ENCODE measurements around the gene COL6A2. TPM values are rescaled to one million over a fixed set of nuclear protein-coding genes. Genes with fewer than 3 reads are reported as not detected.
"Not testable (repeated sequence)": the region's sequence is repeated elsewhere in the genome, so short reads cannot be mapped to it uniquely, and the experiment has no call there.

COL6A2 gene
- polyA plus RNA-seq, 3 donors = 0.01 TPM; not detected in 2

DNA sequence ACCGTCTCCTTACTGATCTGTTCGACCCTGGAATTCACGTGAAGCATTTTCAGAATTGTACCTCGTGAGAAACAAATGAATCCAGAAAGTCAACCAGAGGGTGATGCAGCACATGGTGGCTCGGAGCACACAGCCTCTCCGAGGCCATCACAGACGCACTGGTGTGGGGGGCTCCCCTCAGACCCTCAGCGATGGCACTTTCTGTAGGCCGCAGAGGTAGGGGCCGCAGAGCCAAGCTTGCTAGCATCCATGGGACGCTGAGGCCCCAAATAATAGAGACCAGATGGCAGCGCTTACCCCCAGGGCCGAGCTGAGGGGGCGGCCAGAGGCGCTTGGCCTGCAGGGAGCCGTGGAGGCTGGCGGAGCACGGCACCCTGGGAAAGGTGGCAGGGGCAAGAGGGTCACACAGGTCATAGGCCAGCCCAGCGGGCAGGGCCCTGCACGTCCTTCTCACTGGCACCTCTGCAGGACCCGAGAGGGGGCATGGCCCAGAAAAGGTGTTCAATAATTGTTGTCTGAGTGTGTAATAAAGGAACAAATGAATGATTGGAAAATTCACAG lies 28.1 kb upstream of the COL6A2 start:
- H3K27me3 ChIP-seq (ENCODE audit: control insufficient read depth in 2 of 2, insufficient read depth in 2 of 2, low read length in 2 of 2) = peaks cover 0 to 6% of the 10 kb centered on the region in 2 donors
- H4K20me1 ChIP-seq (ENCODE audit: insufficient read depth, low read length) = no peaks in the 10 kb centered on the region
- no peaks in the 10 kb centered on the region for H3K36me3 Mint-ChIP-seq
- no peak overlapping the region for H3K27ac ChIP-seq (ENCODE audit: low read depth in 1 of 2, low read length in 2 of 2)
- intact Hi-C loops (cut with micrococcal nuclease) = no loop called here
- WGBS (ENCODE audit: insufficient coverage) = 93% methylated on average over 21 of the region's 21 CpGs
- H3K4me1 Mint-ChIP-seq = peaks cover 4% of the 10 kb centered on the region
- H3K27me3 Mint-ChIP-seq (ENCODE audit: low read depth in 3 of 3) = peaks cover 9 to 15% (median 15%) of the 10 kb centered on the region in 3 donors
- H3K9me3 Mint-ChIP-seq = peaks cover 2 to 19% (median 8%) of the 10 kb centered on the region in 7 donors
- no peak overlapping the region for H3K4me3 ChIP-seq (replicated peaks in 1 of 3; ENCODE audit: low read depth in 2 of 3, low read length in 3 of 3)
- no peak overlapping the region for H3K9ac ChIP-seq (ENCODE audit: insufficient read depth, low read length, poor library complexity, severe bottlenecking)
- no peaks in the 10 kb centered on the region for H3K79me2 ChIP-seq (ENCODE audit: insufficient read depth, low read length)
- no peak overlapping the region for H3K27ac Mint-ChIP-seq
- H3K36me3 ChIP-seq (replicated peaks in 1 of 2; ENCODE audit: control insufficient read depth in 1 of 2, insufficient read depth in 2 of 2, low read length in 2 of 2) = no peaks in the 10 kb centered on the region
- H3K4me3 Mint-ChIP-seq = no peak overlapping the region
- H3K9me3 ChIP-seq (replicated peaks in 1 of 2; ENCODE audit: control insufficient read depth in 1 of 2, insufficient read depth in 1 of 2, low read length in 2 of 2) = peaks cover 0 to 13% of the 10 kb centered on the region in 2 donors
- no peak overlapping the region for H3K4me2 ChIP-seq (replicated peaks; ENCODE audit: extremely low read depth, low read length, poor library complexity, severe bottlenecking)
- no peak for DNase-seq
- TF ChIP-seq, protein P1, sequence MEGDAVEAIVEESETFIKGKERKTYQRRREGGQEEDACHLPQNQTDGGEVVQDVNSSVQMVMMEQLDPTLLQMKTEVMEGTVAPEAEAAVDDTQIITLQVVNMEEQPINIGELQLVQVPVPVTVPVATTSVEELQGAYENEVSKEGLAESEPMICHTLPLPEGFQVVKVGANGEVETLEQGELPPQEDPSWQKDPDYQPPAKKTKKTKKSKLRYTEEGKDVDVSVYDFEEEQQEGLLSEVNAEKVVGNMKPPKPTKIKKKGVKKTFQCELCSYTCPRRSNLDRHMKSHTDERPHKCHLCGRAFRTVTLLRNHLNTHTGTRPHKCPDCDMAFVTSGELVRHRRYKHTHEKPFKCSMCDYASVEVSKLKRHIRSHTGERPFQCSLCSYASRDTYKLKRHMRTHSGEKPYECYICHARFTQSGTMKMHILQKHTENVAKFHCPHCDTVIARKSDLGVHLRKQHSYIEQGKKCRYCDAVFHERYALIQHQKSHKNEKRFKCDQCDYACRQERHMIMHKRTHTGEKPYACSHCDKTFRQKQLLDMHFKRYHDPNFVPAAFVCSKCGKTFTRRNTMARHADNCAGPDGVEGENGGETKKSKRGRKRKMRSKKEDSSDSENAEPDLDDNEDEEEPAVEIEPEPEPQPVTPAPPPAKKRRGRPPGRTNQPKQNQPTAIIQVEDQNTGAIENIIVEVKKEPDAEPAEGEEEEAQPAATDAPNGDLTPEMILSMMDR (IDR thresholded peaks at IDR 0.05) = no peak
- H3K4me1 ChIP-seq (ENCODE audit: control insufficient read depth in 1 of 2, insufficient read depth in 2 of 2, low read length in 2 of 2) = peaks cover 0 to 3% of the 10 kb centered on the region in 2 donors
- H2AFZ ChIP-seq (ENCODE audit: insufficient read depth, low read depth, low read length, poor library complexity, severe bottlenecking) = no peak overlapping the region

DNA sequence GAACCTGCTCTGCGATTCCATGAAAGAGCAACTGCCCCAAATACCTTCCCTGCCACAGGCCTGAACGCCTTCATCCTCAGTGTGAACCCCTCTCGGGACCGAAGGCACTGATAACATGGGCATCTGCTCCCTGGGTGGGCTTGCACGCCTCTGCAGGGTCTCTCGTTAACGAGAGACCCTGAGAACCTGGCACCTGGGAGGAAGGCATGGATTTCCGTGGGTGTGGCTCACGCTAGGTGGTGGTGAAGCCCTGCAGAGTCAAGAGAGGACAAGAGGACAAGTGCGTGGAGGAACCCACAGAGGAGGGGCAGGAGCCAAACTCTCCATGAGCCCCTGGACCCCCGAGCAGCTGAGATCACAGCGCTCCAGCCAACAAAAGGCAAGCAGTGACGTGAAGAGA lies 26.8 kb upstream of the COL6A2 start:
- H3K4me2 ChIP-seq (replicated peaks; ENCODE audit: extremely low read depth, low read length, poor library complexity, severe bottlenecking) = no peak overlapping the region
- no peak overlapping the region for H3K27ac ChIP-seq (ENCODE audit: low read depth in 1 of 2, low read length in 2 of 2)
- TF ChIP-seq, protein P1 (IDR thresholded peaks at IDR 0.05) = no peak
- no peak overlapping the region for H3K9ac ChIP-seq (ENCODE audit: insufficient read depth, low read length, poor library complexity, severe bottlenecking)
- peaks cover 0 to 13% of the 10 kb centered on the region in 2 donors for H3K9me3 ChIP-seq (replicated peaks in 1 of 2; ENCODE audit: control insufficient read depth in 1 of 2, insufficient read depth in 1 of 2, low read length in 2 of 2)
- no peak for DNase-seq
- H3K27me3 ChIP-seq (ENCODE audit: control insufficient read depth in 2 of 2, insufficient read depth in 2 of 2, low read length in 2 of 2) = peaks cover 0 to 5% of the 10 kb centered on the region in 2 donors
- H3K4me1 ChIP-seq (ENCODE audit: control insufficient read depth in 1 of 2, insufficient read depth in 2 of 2, low read length in 2 of 2) = no peaks in the 10 kb centered on the region
- no peaks in the 10 kb centered on the region for H3K36me3 Mint-ChIP-seq
- H3K4me3 Mint-ChIP-seq = no peak overlapping the region
- H4K20me1 ChIP-seq (ENCODE audit: insufficient read depth, low read length) = no peaks in the 10 kb centered on the region
- no peak overlapping the region for H3K4me3 ChIP-seq (replicated peaks in 1 of 3; ENCODE audit: low read depth in 2 of 3, low read length in 3 of 3)
- H3K36me3 ChIP-seq (replicated peaks in 1 of 2; ENCODE audit: control insufficient read depth in 1 of 2, insufficient read depth in 2 of 2, low read length in 2 of 2) = no peaks in the 10 kb centered on the region
- H3K79me2 ChIP-seq (ENCODE audit: insufficient read depth, low read length) = no peaks in the 10 kb centered on the region
- intact Hi-C loops (cut with micrococcal nuclease) = no loop called here
- H3K27me3 Mint-ChIP-seq (ENCODE audit: low read depth in 3 of 3) = peaks cover 4 to 10% (median 8%) of the 10 kb centered on the region in 3 donors
- H3K4me1 Mint-ChIP-seq = no peaks in the 10 kb centered on the region
- WGBS (ENCODE audit: insufficient coverage) = 92% methylated on average over 11 of the region's 13 CpGs
- H2AFZ ChIP-seq (ENCODE audit: insufficient read depth, low read depth, low read length, poor library complexity, severe bottlenecking) = no peak overlapping the region
- H3K9me3 Mint-ChIP-seq = peaks cover 3 to 19% (median 8%) of the 10 kb centered on the region in 7 donors
- no peak overlapping the region for H3K27ac Mint-ChIP-seq

GRCh38 chr21:46076724-46077123 lies 21.2 kb upstream of the COL6A2 start:
- H3K4me1 ChIP-seq (ENCODE audit: control insufficient read depth in 1 of 2, insufficient read depth in 2 of 2, low read length in 2 of 2); H3K27me3 ChIP-seq (ENCODE audit: control insufficient read depth in 2 of 2, insufficient read depth in 2 of 2, low read length in 2 of 2); H3K4me2 ChIP-seq (replicated peaks; ENCODE audit: extremely low read depth, low read length, poor library complexity, severe bottlenecking); H3K9ac ChIP-seq (ENCODE audit: insufficient read depth, low read length, poor library complexity, severe bottlenecking); DNase-seq; H3K9me3 ChIP-seq (replicated peaks in 1 of 2; ENCODE audit: control insufficient read depth in 1 of 2, insufficient read depth in 1 of 2, low read length in 2 of 2); H3K27ac ChIP-seq (ENCODE audit: low read depth in 1 of 2, low read length in 2 of 2); H3K4me3 ChIP-seq (replicated peaks in 1 of 3; ENCODE audit: low read depth in 2 of 3, low read length in 3 of 3); H4K20me1 ChIP-seq (ENCODE audit: insufficient read depth, low read length); H3K4me3 Mint-ChIP-seq; H3K4me1 Mint-ChIP-seq; H3K9me3 Mint-ChIP-seq; intact Hi-C loops (cut with micrococcal nuclease); H3K36me3 ChIP-seq (replicated peaks in 1 of 2; ENCODE audit: control insufficient read depth in 1 of 2, insufficient read depth in 2 of 2, low read length in 2 of 2); H3K36me3 Mint-ChIP-seq; H3K79me2 ChIP-seq (ENCODE audit: insufficient read depth, low read length); H3K27ac Mint-ChIP-seq; H2AFZ ChIP-seq (ENCODE audit: insufficient read depth, low read depth, low read length, poor library complexity, severe bottlenecking): not testable (repeated sequence)
- WGBS (ENCODE audit: insufficient coverage) = 95% methylated on average over 6 of the region's 8 CpGs
- H3K27me3 Mint-ChIP-seq (ENCODE audit: low read depth in 3 of 3) = peaks cover 3 to 13% (median 7%) of the 10 kb centered on the region in 3 donors

Data from CD14-positive monocyte (primary cell).